KOPT-K1 (cell line): Measurements from ENCODE around the gene CES4A.

Experiments used
- H3K27ac ChIP-seq: fragments of 200-600 bp; sonication (generic); 2 replicates; pipeline ENCODE4 v1.5.1; 2016; ENCODE audit warnings: antibody characterized with exemption, mild to moderate bottlenecking, low read depth, low read length; ENCODE audit not compliant: poor library complexity, severe bottlenecking
- H3K36me3 ChIP-seq: fragments of 200-600 bp; sonication (generic); 2 replicates; pipeline ENCODE4 v1.5.1; 2017; ENCODE audit warnings: antibody characterized with exemption, mild to moderate bottlenecking, low read length, moderate library complexity; ENCODE audit not compliant: insufficient read depth
- H3K9me3 ChIP-seq: fragments of 200-600 bp; sonication (generic); 2 replicates; pipeline ENCODE4 v1.5.1; 2017; ENCODE audit warnings: antibody characterized with exemption, low read length, mild to moderate bottlenecking; ENCODE audit not compliant: insufficient read depth, poor library complexity, severe bottlenecking

The CES4A gene

DNA sequence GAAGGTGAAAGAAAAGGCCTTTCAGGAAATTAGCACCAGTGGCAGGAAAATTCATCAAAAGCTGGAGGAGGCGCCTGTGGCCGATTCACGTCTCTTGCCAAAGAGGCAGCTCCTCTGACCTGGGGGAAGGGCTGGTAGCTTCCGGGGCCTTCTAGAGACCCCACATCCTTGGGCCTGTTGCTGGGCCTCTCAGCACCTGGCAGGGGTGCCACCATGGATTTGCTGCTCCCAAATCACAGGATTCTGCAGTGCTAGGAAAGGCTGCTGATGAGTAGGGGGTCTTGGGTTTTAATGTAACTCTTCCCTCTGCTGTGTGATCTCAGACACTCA is 29.0 kb downstream of the CES4A start:
- Histone ChIP-seq H3K36me3 (no peaks in the 10 kb centered on the region), H3K27ac (no peak overlapping the region), H3K9me3 (no peaks in the 10 kb centered on the region)

- H3K27ac ChIP-seq = no peak overlapping the region
- H3K9me3 ChIP-seq = no peaks in the 10 kb centered on the region
- H3K36me3 ChIP-seq = no peaks in the 10 kb centered on the region
Observed at GRCh38 chr16:67017810-67018488, 29.6 kb downstream of the CES4A start.

- H3K9me3 ChIP-seq = no peaks in the 10 kb centered on the region
- no peak overlapping the region for H3K27ac ChIP-seq
- H3K36me3 ChIP-seq = no peaks in the 10 kb centered on the region
Observed at GRCh38 chr16:67019171-67019570, 30.8 kb downstream of the CES4A start.

- H3K36me3 ChIP-seq = no peaks in the 10 kb centered on the region
- H3K9me3 ChIP-seq = no peaks in the 10 kb centered on the region
- H3K27ac ChIP-seq = no peak overlapping the region
Observed at GRCh38 chr16:67021321-67021720, 32.9 kb downstream of the CES4A start.

DNA sequence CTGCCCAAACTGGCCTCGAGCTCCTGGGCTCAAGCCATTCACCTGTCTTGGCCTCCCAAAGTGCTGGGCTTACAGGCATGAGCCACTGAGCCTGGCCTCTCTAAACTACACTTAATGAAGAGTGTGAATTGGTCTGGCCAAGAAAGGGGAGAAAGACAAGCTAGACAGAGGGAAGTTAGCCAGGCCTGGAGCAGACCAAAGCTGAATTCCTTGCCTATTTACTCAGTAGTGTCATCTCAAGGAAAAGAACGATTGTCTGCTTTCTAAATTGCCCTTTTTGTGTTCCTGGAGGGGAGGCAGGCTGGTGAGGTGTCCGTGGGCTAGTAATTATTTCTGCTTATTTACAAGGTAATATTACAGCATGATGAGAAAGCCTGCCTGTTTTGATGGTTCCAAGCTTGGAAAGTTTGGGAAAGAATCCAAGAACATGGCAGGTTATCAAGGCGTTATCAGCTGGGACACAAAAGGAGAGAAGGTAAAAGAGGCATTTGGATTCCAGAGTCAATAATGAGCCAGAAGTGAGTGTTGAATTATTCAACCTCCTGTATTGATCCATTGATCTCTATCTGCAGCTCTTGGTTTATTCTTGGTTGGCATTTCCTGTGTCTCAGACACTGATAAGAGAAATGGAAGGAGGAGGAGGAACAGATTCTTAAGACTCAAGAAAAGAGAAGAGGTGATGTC is 34.3 kb downstream of the CES4A start:
- H3K36me3 ChIP-seq = no peaks in the 10 kb centered on the region
- no peak overlapping the region for H3K27ac ChIP-seq
- no peaks in the 10 kb centered on the region for H3K9me3 ChIP-seq

DNA sequence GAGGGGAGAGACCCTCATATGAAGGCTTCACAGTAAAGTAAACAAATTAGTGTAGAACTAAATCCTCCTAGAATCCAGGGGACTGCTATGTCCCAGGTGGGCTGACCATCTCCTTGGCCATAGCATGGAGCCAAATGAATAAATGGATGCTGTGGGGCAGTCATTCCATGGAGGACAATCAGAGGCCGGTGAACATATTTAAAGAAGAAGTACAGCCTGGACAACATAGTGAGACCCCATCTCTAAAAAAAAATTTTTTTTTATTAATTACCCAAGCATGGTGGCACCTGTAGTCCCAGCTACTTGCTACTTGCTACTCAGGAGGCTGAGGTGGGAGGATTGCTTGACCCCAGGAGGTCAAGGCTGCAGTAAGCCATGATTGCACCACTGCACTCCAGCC is 35.3 kb downstream of the CES4A start:
- Histone ChIP-seq H3K36me3 (no peaks in the 10 kb centered on the region), H3K27ac (no peak overlapping the region), H3K9me3 (no peaks in the 10 kb centered on the region)

DNA sequence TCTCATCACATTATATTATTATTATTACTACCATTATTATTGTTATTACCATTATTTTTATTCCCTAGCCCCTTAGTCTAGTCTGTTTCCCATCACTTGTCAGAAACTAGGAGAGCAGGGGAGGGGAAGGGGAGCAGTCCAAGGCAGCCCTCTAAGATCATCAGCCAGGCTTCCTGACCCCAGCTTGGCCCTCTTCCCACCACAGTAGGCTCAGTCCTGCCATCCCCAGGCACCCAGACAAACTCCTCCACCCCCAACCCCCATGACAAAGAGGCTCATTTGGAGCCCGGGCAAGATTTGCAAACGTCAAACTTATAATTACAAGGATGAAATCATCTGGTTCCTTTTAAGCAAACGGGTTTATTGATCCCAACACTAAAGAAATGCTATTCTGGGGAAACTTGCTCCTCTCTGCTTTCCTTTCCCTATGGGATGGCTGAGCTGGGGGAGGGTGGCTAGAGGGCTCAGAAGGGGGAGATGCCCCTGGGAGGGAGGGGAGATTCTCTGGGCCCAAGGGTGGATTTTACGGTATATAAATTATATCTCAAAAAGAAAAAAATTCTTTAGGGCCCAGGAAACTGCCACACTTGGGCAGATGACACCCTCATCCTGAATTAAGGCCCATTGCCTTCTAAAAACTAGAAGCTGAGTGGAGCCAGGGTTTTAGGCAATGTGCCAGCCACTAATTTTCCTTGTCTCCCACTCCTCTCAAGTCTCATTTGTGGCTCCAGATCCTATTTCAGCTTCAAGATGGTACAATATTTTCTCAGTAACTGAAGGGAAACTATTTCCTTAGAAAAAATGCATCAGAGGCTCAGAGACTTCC is 36.2 kb downstream of the CES4A start:
- no peaks in the 10 kb centered on the region for H3K9me3 ChIP-seq
- no peak overlapping the region for H3K27ac ChIP-seq
- no peaks in the 10 kb centered on the region for H3K36me3 ChIP-seq

DNA sequence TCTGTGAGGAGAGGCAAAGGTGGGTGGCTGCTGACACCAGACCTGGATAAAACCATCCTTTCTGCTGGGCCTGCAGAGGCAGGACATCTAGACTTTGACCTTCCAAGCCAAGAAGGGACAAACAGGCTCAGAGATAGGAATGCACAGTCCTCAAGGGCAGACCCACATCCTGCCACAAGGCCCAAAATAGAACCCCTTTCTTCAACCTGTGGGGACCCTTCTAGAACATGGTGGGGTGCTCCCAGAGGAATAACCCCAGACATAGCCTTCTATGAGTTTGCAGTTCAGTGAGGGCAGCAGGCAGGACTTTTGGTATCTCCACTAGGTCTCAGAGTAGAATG is 36.8 kb downstream of the CES4A start:
- H3K27ac ChIP-seq = no peak overlapping the region
- H3K9me3 ChIP-seq = no peaks in the 10 kb centered on the region
- H3K36me3 ChIP-seq = no peaks in the 10 kb centered on the region

GRCh38 chr16:67026570-67026969 is 38.2 kb downstream of the CES4A start:
- H3K27ac ChIP-seq = no peak overlapping the region
- H3K36me3 ChIP-seq = peaks cover 11% of the 10 kb centered on the region
- no peaks in the 10 kb centered on the region for H3K9me3 ChIP-seq

- H3K27ac ChIP-seq = no peak overlapping the region
- H3K36me3 ChIP-seq = peaks cover 16% of the 10 kb centered on the region
- H3K9me3 ChIP-seq = no peaks in the 10 kb centered on the region
Observed at GRCh38 chr16:67027046-67027445, 38.7 kb downstream of the CES4A start.

GRCh38 chr16:67028167-67028695 is 39.8 kb downstream of the CES4A start:
- peak overlapping the region; percentile 99 for H3K27ac ChIP-seq
- peaks cover 28% of the 10 kb centered on the region for H3K36me3 ChIP-seq
- H3K9me3 ChIP-seq = no peaks in the 10 kb centered on the region

- H3K9me3 ChIP-seq = no peaks in the 10 kb centered on the region
- peak within 1 kb of the TSS; percentile 99 for H3K27ac ChIP-seq
- H3K36me3 ChIP-seq = peaks cover 33% of the 10 kb centered on the region
Observed at GRCh38 chr16:67028696-67029253, 40.4 kb downstream of the CES4A start, which contains the start of gene CBFB. TSS of gene CBFB (plus strand) at chr16:67029149. CDS start at chr16:67029408, 259 bp downstream.

- Histone ChIP-seq H3K27ac (peak overlapping the region; percentile 92), H3K9me3 (no peaks in the 10 kb centered on the region), H3K36me3 (peaks cover 40% of the 10 kb centered on the region)
Observed at GRCh38 chr16:67029254-67030096, 41.1 kb downstream of the CES4A start.

- no peaks in the 10 kb centered on the region for H3K9me3 ChIP-seq
- H3K36me3 ChIP-seq = peaks cover 48% of the 10 kb centered on the region
- H3K27ac ChIP-seq = peak overlapping the region; percentile 92
Observed at GRCh38 chr16:67030221-67030962, 42.0 kb downstream of the CES4A start.
